K562 (cell line): ENCODE results near the gene DDAH1. TPM values are rescaled to one million over a fixed set of nuclear protein-coding genes. Genes with fewer than 3 reads are reported as not detected.
A peak's percentile ranks its signal among the peaks of the same experiment; 100 is the strongest.

Source experiments
- ATAC-seq: fragments of 200-7000 bp; cut with Tn5 transposase; 3 replicates; pipeline ENCODE4 v1.9.1; 2020; ENCODE audit warnings: moderate library complexity
- BruUV-seq: library from RNA; stranded (reverse); fragments of 400-500 nt; replicated peaks from 2 replicates; lab custom pipeline; 2021; lab: Mats Ljungman, UMichigan
- CTCF ChIA-PET: fragments of 300-600 bp; formaldehyde crosslinking; extraction: SDS; loops from one replicate; lab custom pipeline; 2021; ENCODE audit warnings: low intra/inter-chr PET ratio; lab: Yijun Ruan, JAX
- POLR2A ChIA-PET: fragments of 300-600, 350-650 bp; sonication (Branson Sonifier 250); formaldehyde crosslinking; extraction: SDS; loops from one replicate; lab custom pipeline; 2021; ENCODE audit warnings: antibody characterized with exemption, inconsistent platforms; lab: Yijun Ruan, JAX
- DNase-seq, 4 experiments: peaks; one replicate each; pipeline versions ENCODE4 v3.0.0 to v3.0.0-alpha.2; 2011 to 2018; ENCODE audit warnings: low spot score in 3 of 4, mixed read lengths in 3 of 4; ENCODE audit errors: extremely low read depth in 1 of 4
- FAIRE-seq: peaks from 2 replicates; lab custom pipeline; 2011; peaks lifted over from hg19 to GRCh38; lab: Jason Lieb, UNC
- H2AFZ ChIP-seq: 2 replicates; pipeline ENCODE4 v1.6.0; 2011; ENCODE audit warnings: low read depth, low read length, control low read depth, inconsistent platforms
- H3K27ac ChIP-seq: fragments of 200-600 bp; 3 replicates; pipeline ENCODE4 v1.8.0; 2011; ENCODE audit warnings: low read depth, mild to moderate bottlenecking, control low read depth, inconsistent platforms, low read length, moderate library complexity, mixed read lengths; ENCODE audit errors: extremely low read depth
- H3K27me3 ChIP-seq, 2 experiments: fragments of 300-600 bp in 1 of 2; 2 replicates in 1 of 2; 3 replicates in 1 of 2; pipeline versions ENCODE4 v1.6.0 to v1.8.0; 2011; ENCODE audit warnings: inconsistent platforms in 2 of 2, low read length in 2 of 2, mild to moderate bottlenecking in 1 of 2, mixed read lengths in 1 of 2, moderate library complexity in 1 of 2; ENCODE audit not compliant: control insufficient read depth in 2 of 2, insufficient read depth in 2 of 2
- H3K36me3 ChIP-seq: fragments of 300-600 bp; 3 replicates; pipeline ENCODE4 v1.8.0; 2011; ENCODE audit warnings: mild to moderate bottlenecking, low read length, inconsistent platforms; ENCODE audit not compliant: control insufficient read depth, insufficient read depth
- H3K4me1 ChIP-seq, 2 experiments: fragments of 200-600 bp in 1 of 2; replicated peaks in 1 of 2; 2 replicates in 1 of 2; 3 replicates in 1 of 2; pipeline versions ENCODE4 v1.5.1 to v1.8.0; 2011; ENCODE audit warnings: inconsistent platforms in 2 of 2, low read length in 2 of 2, mild to moderate bottlenecking in 1 of 2, mixed read lengths in 1 of 2, moderate library complexity in 1 of 2; ENCODE audit not compliant: control insufficient read depth in 2 of 2, insufficient read depth in 2 of 2
- H3K4me2 ChIP-seq: 2 replicates; pipeline ENCODE4 v1.6.1; 2011; ENCODE audit warnings: low read length, control low read depth, inconsistent platforms, mixed read lengths; ENCODE audit not compliant: insufficient read depth
- H3K4me3 ChIP-seq: fragments of 200-600 bp; sonication (generic), shearing (Covaris generic); 2 replicates; pipeline ENCODE4 v1.5.1; 2016; ENCODE audit warnings: control low read depth, inconsistent platforms
- H3K79me2 ChIP-seq: fragments of 200-600 bp; 3 replicates; pipeline ENCODE4 v1.8.0; 2011; ENCODE audit warnings: low read length, inconsistent platforms; ENCODE audit not compliant: control insufficient read depth, insufficient read depth
- H3K9ac ChIP-seq, 2 experiments: 2 replicates each; pipeline versions ENCODE4 v1.6.0 to v1.6.1; 2011; ENCODE audit warnings: low read depth in 2 of 2, low read length in 2 of 2, control low read depth in 1 of 2, inconsistent platforms in 1 of 2, mild to moderate bottlenecking in 1 of 2, mixed read lengths in 1 of 2; ENCODE audit not compliant: insufficient read depth in 1 of 2
- H3K9me1 ChIP-seq: one replicate; pipeline ENCODE4 v1.6.0; 2011; ENCODE audit warnings: inconsistent platforms, mild to moderate bottlenecking, low read length, moderate library complexity; ENCODE audit not compliant: control insufficient read depth, insufficient read depth
- H3K9me3 ChIP-seq: replicated peaks from 2 replicates; pipeline ENCODE4 v1.5.1; 2011; ENCODE audit warnings: low read depth, low read length, inconsistent platforms; ENCODE audit not compliant: control insufficient read depth, insufficient read depth
- H4K20me1 ChIP-seq: replicated peaks from 2 replicates; pipeline ENCODE4 v1.6.1; 2011; ENCODE audit warnings: low read length, inconsistent platforms, mixed read lengths; ENCODE audit not compliant: control insufficient read depth, insufficient read depth
- ETV5 ChIP-seq: sonication (generic); formaldehyde crosslinking; IDR thresholded peaks from 2 replicates; pipeline ENCODE4 v1.4.0; 2020; ENCODE audit warnings: low read depth, mild to moderate bottlenecking, missing genetic modification reagents
- HOXB6 ChIP-seq: fragments of 250-450 bp; sonication (Bioruptor Pico); IDR thresholded peaks from 2 replicates; pipeline ENCODE4 v1.5.1; 2022; ENCODE audit warnings: mild to moderate bottlenecking, borderline replicate concordance
- NCOR1 ChIP-seq: fragments of 450-650 bp; IDR thresholded peaks from 2 replicates; pipeline ENCODE4 v1.6.1; 2016; ENCODE audit warnings: mild to moderate bottlenecking, moderate library complexity
- RBM25 ChIP-seq: fragments of 200-400 bp; formaldehyde crosslinking; IDR thresholded peaks from 2 replicates; pipeline ENCODE4 v1.6.1; 2018; ENCODE audit warnings: low read length, low read depth, moderate library complexity; ENCODE audit not compliant: severe bottlenecking
- TAF7 ChIP-seq: fragments of 450-650 bp; IDR thresholded peaks from 2 replicates; pipeline ENCODE4 v1.6.1; 2016; ENCODE audit warnings: missing genetic modification characterization, missing compliant biosample characterization
- TSC22D4 ChIP-seq: fragments of 450-650 bp; IDR thresholded peaks from 2 replicates; pipeline ENCODE4 v1.6.1; 2016; ENCODE audit warnings: missing genetic modification characterization, missing biosample characterization, control low read depth
- XRCC5 ChIP-seq: fragments of 200-400 bp; formaldehyde crosslinking; IDR thresholded peaks from 2 replicates; pipeline ENCODE4 v1.6.1; 2017; ENCODE audit warnings: low read depth, mild to moderate bottlenecking, low read length
- WGBS: fragments of 100-300 bp; shearing (Covaris generic); methylation state at CpG from one replicate; pipeline ENCODE4 v1.1.6; 2016; ENCODE audit warnings: low coverage, mixed read lengths; ENCODE audit not compliant: insufficient coverage; ENCODE audit errors: missing lambda C conversion rate; 5-methylcytosine and 5-hydroxymethylcytosine counted together
- in situ Hi-C: fragments of 300-500 bp; cut with MboI; formaldehyde crosslinking; loops from 4 replicates; pipeline ENCODE4 v1.15.0; 2018; ENCODE audit warnings: inconsistent platforms, mixed read lengths
- intact Hi-C: fragments of 100-400 bp; cut with micrococcal nuclease; formaldehyde crosslinking; loops from 2 replicates; pipeline ENCODE4 v1.14.2; 2022
- polyA plus RNA-seq, 8 experiments: library from polyadenylated mRNA; depleted of rRNA in 4 of 8; stranded (reverse) in 5 of 8; unstranded in 3 of 8; fragments of >200 nt; fragmentation: Nextera tagmentation in 2 of 8; fragmentation: Illumina TruSeq in 1 of 8; extraction: Ambion mirVana in 2 of 8; extraction: Trizol in 1 of 8; gene quantifications; 2 replicates each; pipeline versions ENCODE4 v1.2.1 to v1.2.3, GENCODE V29; 2011 to 2014; ENCODE audit warnings: inconsistent platforms in 1 of 8, missing spikeins in 1 of 8
- total RNA-seq, 7 experiments: library from RNA; depleted of rRNA in 6 of 7; stranded (reverse); fragments of >200 nt in 6 of 7; fragmentation: Illumina TruSeq in 2 of 7; extraction: Trizol in 2 of 7; gene quantifications; 2 replicates each; pipeline versions ENCODE4 v1.2.1 to v1.2.3, GENCODE V29; 2011 to 2021; ENCODE audit warnings: low replicate concordance in 1 of 7
- TF ChIP-seq, protein P1 (sequence below): fragments of 450-650 bp; formaldehyde crosslinking; IDR thresholded peaks from 2 replicates; pipeline ENCODE4 v1.4.0; 2020; ENCODE audit warnings: mild to moderate bottlenecking

DDAH1 gene
- total and polyA plus RNA-seq, 9 of the 15 experiments (the other 6 are each of a cell fraction or from before 2014, with no cell fraction given), result 0.04 to 0.24 (median 0.10) TPM

DNA sequence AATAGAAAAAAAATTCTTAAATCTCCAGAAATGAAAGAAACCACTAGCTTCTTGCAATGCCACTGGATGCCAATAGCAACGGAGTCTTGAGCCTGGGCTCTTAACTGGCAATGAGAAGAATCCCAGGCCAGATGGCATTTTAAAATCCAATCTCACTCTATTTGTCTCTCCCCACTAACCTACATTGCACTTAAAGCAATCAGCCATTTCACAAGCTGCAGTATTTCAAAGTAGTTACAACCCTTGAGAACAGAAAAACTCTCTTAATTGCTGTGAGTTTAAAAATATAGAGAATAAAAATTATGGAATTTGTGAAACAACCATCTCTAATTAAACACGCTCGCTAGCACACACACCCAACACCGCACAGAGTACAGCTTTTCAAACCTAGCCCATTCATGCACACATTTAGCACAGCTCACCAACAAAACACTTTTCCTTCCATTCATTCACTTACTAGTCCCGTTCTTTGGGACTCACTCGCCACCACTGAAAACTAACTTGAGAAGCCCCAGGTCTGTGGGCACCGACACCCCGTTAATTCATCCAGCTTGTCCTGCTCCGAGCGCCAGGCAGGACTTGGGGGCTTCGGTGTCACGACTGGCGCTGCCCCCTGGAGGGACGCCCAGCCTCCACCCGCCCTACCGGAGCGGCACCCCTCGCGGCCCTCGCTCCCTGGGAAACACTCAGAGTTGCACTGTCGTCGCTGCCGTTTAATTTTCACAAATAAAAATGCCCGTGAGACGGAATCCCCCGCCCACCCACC is 1.0 kb downstream of the DDAH1 start (continued):
- no peak for TF ChIP-seq NCOR1
- TF ChIP-seq, protein P1, sequence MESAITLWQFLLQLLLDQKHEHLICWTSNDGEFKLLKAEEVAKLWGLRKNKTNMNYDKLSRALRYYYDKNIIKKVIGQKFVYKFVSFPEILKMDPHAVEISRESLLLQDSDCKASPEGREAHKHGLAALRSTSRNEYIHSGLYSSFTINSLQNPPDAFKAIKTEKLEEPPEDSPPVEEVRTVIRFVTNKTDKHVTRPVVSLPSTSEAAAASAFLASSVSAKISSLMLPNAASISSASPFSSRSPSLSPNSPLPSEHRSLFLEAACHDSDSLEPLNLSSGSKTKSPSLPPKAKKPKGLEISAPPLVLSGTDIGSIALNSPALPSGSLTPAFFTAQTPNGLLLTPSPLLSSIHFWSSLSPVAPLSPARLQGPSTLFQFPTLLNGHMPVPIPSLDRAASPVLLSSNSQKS (CRISPR knock-in tag), result no peak
- no peak for TF ChIP-seq HOXB6 (CRISPR knock-in tag)
- no peak for TF ChIP-seq XRCC5
- TF ChIP-seq, all 486 proteins: peak for 0

DNA sequence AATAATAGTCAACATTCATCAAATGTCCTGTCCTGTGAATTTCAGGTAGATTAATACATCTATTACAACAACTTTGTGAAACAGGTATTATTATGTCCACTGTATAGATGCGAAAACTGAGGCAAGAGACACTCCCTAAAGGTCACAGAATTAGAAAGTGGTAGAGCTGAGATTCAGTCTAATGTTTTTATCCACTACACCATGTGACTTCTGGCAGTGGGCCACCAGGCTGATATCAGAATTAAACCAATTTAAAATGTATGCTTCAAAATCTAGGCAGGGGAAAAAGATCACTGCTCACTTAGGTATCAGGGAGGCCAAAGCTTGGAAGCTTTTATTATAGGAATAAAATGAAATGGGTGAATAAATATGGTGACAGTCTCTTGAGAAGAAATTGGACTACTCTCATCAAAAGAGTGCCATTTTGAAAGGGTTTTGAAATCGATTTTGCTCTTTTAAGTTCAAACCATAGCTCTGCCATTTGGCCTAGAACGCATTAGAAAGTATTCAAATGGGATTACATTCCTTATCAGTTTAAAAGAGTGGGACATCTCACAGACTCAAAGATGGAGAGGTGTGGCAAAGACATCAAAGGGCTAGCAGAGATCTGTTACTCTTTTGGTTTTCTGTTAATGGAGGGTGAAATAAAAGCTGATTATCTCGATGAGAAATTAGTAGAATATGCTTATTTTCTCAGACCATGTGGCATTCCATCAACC is 1.9 kb downstream of the DDAH1 start:
- no peaks in the 10 kb centered on the region for H3K9me1 ChIP-seq
- H3K9ac ChIP-seq, result no peak overlapping the region
- ATAC-seq, result no peak
- no peak for FAIRE-seq
- intact Hi-C loops, result no loop called here
- ChIA-PET CTCF (no interaction called here), POLR2A (no interaction called here)
- no peak overlapping the region for H3K4me3 ChIP-seq
- BruUV-seq, result no TSS peak
- no peaks in the 10 kb centered on the region for H3K79me2 ChIP-seq
- peaks cover 0 to 13% of the 10 kb centered on the region in 2 experiments; a peak in 2 of 5 replicates for H3K4me1 ChIP-seq
- TF ChIP-seq ETV5 (CRISPR knock-in tag), result no peak
- TF ChIP-seq TAF7 (tag), result no peak
- peak; percentile 48 for TF ChIP-seq RBM25
- no peak for TF ChIP-seq TSC22D4 (tag)
- no peak overlapping the region for H3K27ac ChIP-seq
- H3K27me3 ChIP-seq, result peaks cover 2 to 22% of the 10 kb centered on the region in 2 experiments; a peak in 3 of 5 replicates
- H3K4me2 ChIP-seq, result no peak overlapping the region
- no peaks in the 10 kb centered on the region for H4K20me1 ChIP-seq
- no peak for DNase-seq
- no peaks in the 10 kb centered on the region for H3K9me3 ChIP-seq
- H3K36me3 ChIP-seq, result no peaks in the 10 kb centered on the region
- WGBS, result 0% methylated on average over 4 of the region's 4 CpGs
- no peak overlapping the region for H2AFZ ChIP-seq
- in situ Hi-C loops, result no loop called here
